Measurements from ENCODE around the gene PACRG. TPM values are rescaled to one million over a fixed set of nuclear protein-coding genes. Genes with fewer than 3 reads are reported as not detected.

The PACRG gene
- total RNA-seq, 1 experiment from 2014 or later, result not detected

DNA sequence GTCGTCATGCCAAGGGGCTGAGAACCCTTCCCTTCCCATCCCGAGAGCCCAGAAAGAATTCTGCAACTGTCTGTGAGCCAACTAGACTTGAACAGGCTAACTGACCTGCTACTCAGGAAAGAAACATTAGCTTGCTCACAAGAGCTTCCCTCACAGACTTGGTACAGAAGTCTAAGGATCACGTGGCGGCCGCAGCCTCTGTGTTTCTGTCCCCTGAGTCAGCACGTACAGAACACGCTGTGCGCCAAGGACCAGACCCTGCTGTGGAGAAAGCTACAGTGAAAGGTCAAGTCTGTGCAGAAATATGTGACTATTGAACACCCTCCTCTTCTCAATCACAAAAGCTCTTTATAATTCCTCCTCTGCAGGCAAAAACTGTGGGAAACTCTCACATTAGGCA is 535.4 kb downstream of the PACRG start:
- 0 out of 2 replicates have a peak, but pooled peaks cover 3% of the 10 kb centered on the region for H3K27me3 ChIP-seq

DNA sequence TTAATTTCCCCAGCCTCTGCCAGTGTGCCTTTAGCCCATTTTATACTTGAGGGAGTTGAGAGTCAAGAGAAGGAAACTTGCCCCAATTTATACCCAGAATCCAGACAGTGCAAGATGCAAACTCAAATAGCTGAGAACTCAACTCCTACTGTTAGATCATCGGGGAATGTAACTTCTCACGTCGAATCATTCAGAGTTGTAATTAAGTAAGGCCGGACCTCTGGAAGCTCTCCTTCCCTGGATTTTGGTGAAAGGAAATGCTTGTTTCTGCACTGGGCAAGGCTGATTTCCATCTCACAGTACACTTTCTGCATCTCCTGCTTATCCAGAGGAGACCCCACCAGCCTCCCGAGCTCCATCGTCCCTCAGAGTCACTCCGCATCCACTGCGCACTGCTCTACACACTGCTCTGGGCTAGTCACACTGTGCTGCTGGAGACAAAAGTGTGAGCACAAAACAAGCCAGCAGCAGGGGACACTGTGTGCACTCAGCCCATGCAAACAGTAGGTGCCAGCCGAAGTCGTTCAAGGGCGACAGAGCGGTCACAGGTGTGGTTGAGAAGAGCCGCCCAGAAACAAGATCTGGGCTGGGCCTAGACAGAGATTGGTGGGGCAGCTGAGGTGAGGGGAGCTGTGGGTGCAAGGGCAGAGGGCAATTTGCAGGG is 536.4 kb downstream of the PACRG start:
- no peak for DNase-seq
- Histone ChIP-seq H3K4me3 (no peak overlapping the region), H3K27me3 (0 out of 2 replicates have a peak, but pooled peaks cover 3% of the 10 kb centered on the region), H3K4me1 (no peaks in the 10 kb centered on the region), H3K9me3 (replicated peaks) (no peaks in the 10 kb centered on the region), H3K27ac (no peak overlapping the region), H3K36me3 (no peaks in the 10 kb centered on the region)

More for the DNA sequence above, 535.4 kb downstream of the PACRG start:
- no peaks in the 10 kb centered on the region for H3K36me3 ChIP-seq
- H3K4me1 ChIP-seq, result no peaks in the 10 kb centered on the region
- H3K4me3 ChIP-seq, result no peak overlapping the region
- no peak overlapping the region for H3K27ac ChIP-seq
- H3K9me3 ChIP-seq (replicated peaks), result no peaks in the 10 kb centered on the region
- DNase-seq, result no peak

DNA sequence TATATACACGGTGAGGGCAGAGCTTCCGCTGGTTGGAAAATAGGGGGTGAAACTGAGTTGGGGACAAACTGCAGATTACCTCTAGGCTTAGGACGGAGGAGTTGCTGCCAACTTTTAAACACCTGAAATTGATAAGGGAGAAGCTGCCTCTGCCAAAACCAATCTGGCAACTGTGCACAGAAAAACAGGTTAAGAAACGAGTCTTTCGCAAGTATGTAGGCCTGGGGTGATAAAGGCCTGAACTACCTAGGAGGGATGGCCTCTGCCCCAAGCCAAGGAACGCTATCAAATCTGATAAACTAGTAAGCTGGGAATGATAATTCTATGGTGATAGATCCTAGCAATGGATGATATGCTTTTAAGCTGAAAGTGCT is 536.9 kb downstream of the PACRG start:
- H3K9me3 ChIP-seq (replicated peaks), result no peaks in the 10 kb centered on the region
- DNase-seq, result no peak
- H3K27me3 ChIP-seq, result 0 out of 2 replicates have a peak, but pooled peaks cover 3% of the 10 kb centered on the region
- H3K4me1 ChIP-seq, result no peaks in the 10 kb centered on the region
- H3K36me3 ChIP-seq, result no peaks in the 10 kb centered on the region
- H3K4me3 ChIP-seq, result no peak overlapping the region
- no peak overlapping the region for H3K27ac ChIP-seq

DNA sequence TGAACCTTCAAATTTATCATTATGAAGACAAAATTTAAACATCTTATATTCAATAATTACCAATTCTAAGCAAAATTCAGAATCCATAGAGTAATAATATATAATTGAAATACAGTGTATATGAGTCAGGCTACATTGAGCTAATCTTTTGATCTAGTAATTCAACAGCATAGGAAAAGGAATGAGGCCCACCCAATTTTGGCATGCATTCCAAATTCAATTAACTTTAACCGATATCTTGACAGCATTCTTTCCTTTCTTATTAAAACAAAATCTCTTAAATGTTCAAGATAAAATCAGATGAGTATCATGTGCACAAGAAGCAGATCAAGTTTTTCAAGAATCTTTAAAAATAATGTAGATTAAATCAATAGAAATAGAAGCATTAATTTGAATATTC is 553.9 kb downstream of the PACRG start:
- no peaks in the 10 kb centered on the region for H3K36me3 ChIP-seq
- DNase-seq, result no peak
- H3K4me3 ChIP-seq, result no peak overlapping the region
- no peaks in the 10 kb centered on the region for H3K27me3 ChIP-seq
- no peaks in the 10 kb centered on the region for H3K9me3 ChIP-seq (replicated peaks)
- H3K27ac ChIP-seq, result no peak overlapping the region
- peaks cover 11% of the 10 kb centered on the region for H3K4me1 ChIP-seq

DNA sequence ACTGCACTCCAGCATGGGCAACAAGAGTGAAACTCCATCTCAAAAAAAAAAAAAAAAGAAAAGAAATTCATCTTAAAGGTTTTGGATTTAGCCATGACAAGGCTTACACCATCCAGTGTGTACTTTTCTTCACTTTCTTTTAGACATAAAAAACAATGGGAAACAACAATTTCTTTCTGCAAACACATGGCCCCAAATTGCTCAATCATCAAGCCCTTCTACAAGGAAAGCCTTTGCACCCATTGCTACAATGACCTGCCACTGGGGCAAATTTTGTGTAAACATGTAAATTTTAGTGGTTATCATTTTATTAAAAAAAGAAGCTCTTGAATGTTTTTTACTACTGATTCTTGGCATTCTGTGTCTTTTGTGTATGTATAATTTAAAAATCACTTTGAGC is 554.9 kb downstream of the PACRG start:
- Histone ChIP-seq H3K9me3 (replicated peaks) (no peaks in the 10 kb centered on the region), H3K36me3 (no peaks in the 10 kb centered on the region), H3K4me3 (no peak overlapping the region), H3K4me1 (peaks cover 11% of the 10 kb centered on the region), H3K27ac (no peak overlapping the region), H3K27me3 (no peaks in the 10 kb centered on the region)
- DNase-seq, result no peak

DNA sequence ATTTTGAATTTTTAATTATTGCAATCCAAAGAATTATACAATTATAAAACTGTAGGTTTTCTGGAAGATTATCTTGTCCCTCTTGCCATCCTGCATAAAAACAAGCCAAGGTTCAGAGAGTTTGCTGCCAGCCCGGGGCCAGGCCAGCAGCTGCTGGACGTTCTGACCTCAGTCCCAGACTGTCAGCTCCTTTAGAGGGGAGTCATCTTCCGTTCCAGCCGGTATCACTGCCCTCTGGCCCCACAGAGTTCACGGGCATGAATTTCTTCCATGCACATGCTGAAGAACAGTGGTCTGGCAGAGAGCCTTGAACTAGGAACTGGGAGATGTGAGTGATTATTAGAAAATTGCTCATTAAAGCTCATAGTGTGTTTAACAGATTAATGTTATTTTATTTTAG is 556.4 kb downstream of the PACRG start:
- DNase-seq, result peak; percentile 44 to 47
- no peaks in the 10 kb centered on the region for H3K27me3 ChIP-seq
- no peaks in the 10 kb centered on the region for H3K9me3 ChIP-seq (replicated peaks)
- no peak overlapping the region for H3K4me3 ChIP-seq
- no peak overlapping the region for H3K27ac ChIP-seq
- H3K4me1 ChIP-seq, result peaks cover 11% of the 10 kb centered on the region
- H3K36me3 ChIP-seq, result no peaks in the 10 kb centered on the region

DNA sequence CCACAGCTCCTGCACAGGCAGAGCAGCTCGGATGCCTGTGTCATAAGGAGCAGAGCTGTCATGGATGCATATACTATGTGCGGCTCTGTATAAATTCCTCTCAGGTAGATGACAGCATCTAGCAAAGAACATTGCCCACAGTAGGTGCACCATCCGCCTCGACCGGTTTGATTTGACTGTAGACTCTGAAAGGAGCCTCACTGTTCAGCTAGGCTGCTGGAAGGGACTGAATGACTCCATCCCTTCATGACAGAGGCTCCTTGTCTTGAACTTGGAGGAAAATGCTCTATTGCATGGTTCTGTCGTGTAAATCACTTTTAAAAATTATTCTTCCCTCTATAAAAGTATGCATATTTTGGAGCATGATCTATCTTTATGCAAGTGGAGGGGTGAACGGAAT is 557.9 kb downstream of the PACRG start:
- H3K27ac ChIP-seq, result no peak overlapping the region
- peaks cover 11% of the 10 kb centered on the region for H3K4me1 ChIP-seq
- no peak overlapping the region for H3K4me3 ChIP-seq
- DNase-seq, result no peak
- H3K36me3 ChIP-seq, result no peaks in the 10 kb centered on the region
- H3K9me3 ChIP-seq (replicated peaks), result no peaks in the 10 kb centered on the region
- H3K27me3 ChIP-seq, result no peaks in the 10 kb centered on the region

DNA sequence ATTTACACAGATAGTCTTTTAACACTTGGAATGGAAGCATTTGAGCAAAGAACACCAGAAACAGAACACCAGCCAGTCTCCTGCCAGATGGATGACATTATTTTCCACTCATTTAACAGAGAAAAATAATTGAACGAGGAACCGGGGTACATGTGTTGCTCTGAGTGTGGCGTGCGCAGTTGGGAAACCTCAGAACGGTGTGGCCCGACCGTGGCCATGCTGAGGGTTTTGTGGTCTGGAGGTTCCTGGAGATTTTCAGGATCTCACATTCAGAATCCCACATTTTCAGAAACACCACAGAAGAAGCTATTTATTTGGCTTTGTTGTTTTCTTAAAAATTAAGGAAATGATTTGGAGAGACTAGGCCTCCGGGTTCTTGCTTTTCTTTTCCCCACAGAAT is 559.9 kb downstream of the PACRG start:
- no peaks in the 10 kb centered on the region for H3K9me3 ChIP-seq (replicated peaks)
- DNase-seq, result no peak
- peaks cover 4% of the 10 kb centered on the region; the same call in 1 of the 2 replicates for H3K4me1 ChIP-seq
- no peaks in the 10 kb centered on the region for H3K27me3 ChIP-seq
- no peak overlapping the region for H3K27ac ChIP-seq
- no peaks in the 10 kb centered on the region for H3K36me3 ChIP-seq
- no peak overlapping the region for H3K4me3 ChIP-seq

DNA sequence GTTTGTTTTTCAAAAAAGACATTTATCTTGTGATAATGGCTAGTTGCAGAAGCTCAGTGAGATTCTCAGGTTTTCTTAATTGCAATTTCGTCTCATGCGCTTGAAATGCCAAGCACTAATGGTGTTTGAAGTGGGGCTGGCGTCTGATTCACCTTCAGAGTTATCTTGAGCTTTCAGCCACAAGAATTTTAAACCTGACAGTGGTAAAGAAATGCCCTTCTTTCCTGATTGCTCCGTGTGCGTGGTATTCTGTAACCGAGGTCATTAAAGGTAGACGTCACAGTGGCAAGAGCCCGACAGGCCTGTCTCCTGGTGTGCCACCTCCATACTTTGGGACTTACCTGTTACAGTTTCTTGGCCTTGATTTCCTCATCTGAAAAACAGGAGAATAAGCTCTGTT is 560.3 kb downstream of the PACRG start:
- no peak overlapping the region for H3K4me3 ChIP-seq
- no peak for DNase-seq
- H3K4me1 ChIP-seq, result peaks cover 6% of the 10 kb centered on the region

DNA sequence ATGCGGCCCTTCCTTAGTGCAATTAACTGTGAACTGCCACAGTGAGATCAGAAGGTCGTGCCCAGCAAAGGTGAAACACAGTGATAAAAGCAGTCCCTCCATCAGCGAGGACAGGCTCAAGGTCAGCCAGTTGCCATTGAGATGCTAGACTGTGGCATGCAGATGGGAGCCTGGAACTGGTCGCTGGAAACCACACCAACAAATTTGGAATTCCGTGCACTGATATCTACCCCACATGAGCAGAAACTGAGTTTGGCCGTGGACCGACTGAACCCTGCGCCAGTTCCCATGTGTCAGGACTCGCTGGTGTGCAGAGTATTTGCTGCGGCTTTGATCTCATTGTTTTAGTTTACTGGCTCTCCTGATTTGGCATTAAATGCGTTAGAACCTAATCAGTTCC is 561.1 kb downstream of the PACRG start:
- H3K4me1 ChIP-seq, result peaks cover 13% of the 10 kb centered on the region
- no peaks in the 10 kb centered on the region for H3K9me3 ChIP-seq (replicated peaks)
- no peak for DNase-seq
- H3K4me3 ChIP-seq, result no peak overlapping the region
- H3K27ac ChIP-seq, result no peak overlapping the region
- H3K27me3 ChIP-seq, result no peaks in the 10 kb centered on the region
- no peaks in the 10 kb centered on the region for H3K36me3 ChIP-seq

More for the DNA sequence above, 560.3 kb downstream of the PACRG start:
- H3K27me3 ChIP-seq, result no peaks in the 10 kb centered on the region
- no peaks in the 10 kb centered on the region for H3K36me3 ChIP-seq
- no peak overlapping the region for H3K27ac ChIP-seq
- H3K9me3 ChIP-seq (replicated peaks), result no peaks in the 10 kb centered on the region

DNA sequence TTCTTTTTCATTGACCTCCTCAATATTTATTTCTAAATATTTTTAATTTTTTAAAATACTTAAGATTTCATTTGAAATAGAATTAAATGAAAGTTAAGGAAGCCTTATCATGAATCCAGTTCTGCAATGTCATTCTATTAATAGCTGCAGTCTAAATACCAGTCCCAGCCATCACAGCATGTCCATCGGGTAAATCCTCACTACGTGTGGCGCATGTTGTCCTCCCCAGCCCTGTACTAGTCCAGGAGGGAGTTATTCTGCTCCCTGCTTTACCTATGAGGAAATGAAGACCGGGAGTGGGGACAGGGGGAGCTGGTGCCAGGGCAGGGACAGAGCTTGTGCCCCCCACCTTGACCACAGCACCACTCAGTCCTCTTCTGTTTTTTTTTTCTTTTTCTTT is 561.7 kb downstream of the PACRG start:
- no peaks in the 10 kb centered on the region for H3K36me3 ChIP-seq
- H3K27ac ChIP-seq, result no peak overlapping the region
- peaks cover 14% of the 10 kb centered on the region for H3K4me1 ChIP-seq
- H3K27me3 ChIP-seq, result no peaks in the 10 kb centered on the region
- no peaks in the 10 kb centered on the region for H3K9me3 ChIP-seq (replicated peaks)
- no peak overlapping the region for H3K4me3 ChIP-seq
- DNase-seq, result no peak

DNA sequence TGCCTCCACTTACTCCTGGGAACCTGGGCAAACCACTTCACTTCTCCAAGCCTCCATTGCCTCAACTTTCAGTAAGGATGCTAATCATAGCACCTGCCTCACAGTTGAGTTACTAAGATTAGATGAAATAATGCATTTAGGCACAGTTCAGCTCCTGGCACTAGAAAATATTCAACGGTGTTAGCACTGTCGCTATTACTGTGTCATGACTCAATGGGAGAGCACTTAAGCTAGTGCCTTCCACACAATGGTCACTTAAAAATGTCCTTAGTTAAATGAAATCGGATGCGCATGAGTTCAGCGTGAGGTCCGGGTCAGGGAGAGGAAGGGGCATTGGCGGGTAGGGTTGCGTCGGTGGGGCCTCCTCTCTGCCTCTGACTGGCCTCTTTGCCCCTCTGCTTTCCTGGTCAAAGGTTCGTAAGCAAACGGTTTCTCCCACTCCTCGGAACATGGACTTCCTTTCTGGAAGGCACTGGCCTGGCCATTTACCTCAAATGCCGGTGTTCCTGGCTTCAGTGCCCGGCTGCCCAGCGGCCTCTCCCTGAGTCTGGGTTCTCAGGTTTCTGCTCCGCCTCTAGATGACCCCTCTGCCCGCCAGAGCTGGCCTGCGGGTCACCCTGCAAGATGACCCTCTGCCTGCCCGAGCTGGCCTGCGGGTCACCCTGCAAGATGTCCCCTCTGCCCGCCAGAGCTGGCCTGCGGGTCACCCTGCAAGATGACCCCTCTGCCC is 562.9 kb downstream of the PACRG start:
- Histone ChIP-seq H3K4me1 (peaks cover 19% of the 10 kb centered on the region), H3K36me3 (no peaks in the 10 kb centered on the region), H3K9me3 (replicated peaks) (no peaks in the 10 kb centered on the region), H3K27me3 (no peaks in the 10 kb centered on the region), H3K4me3 (no peak overlapping the region), H3K27ac (no peak overlapping the region)
- no peak for DNase-seq

DNA sequence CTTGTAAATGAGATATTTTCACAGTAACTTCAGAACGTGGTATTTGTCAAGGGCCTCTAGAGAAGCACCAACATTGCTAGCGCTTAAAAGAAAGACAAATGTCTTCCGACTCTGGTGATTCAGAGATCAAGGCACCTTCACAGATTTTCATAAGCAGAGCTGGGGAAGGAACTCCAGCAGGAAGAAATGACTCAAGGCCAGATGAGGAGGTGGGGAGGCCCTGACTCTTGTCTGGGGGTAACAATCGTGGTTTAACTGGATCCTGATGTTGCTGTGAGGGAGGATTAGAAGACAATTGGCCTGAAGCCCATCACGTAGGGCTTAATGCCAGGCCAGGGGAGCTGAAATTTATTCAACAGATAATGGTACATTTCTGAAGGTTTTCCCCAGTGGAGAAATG is 563.8 kb downstream of the PACRG start:
- Histone ChIP-seq H3K4me3 (no peak overlapping the region), H3K9me3 (replicated peaks) (no peaks in the 10 kb centered on the region), H3K4me1 (peaks cover 21% of the 10 kb centered on the region), H3K27me3 (no peaks in the 10 kb centered on the region), H3K27ac (no peak overlapping the region), H3K36me3 (no peaks in the 10 kb centered on the region)
- DNase-seq, result no peak

DNA sequence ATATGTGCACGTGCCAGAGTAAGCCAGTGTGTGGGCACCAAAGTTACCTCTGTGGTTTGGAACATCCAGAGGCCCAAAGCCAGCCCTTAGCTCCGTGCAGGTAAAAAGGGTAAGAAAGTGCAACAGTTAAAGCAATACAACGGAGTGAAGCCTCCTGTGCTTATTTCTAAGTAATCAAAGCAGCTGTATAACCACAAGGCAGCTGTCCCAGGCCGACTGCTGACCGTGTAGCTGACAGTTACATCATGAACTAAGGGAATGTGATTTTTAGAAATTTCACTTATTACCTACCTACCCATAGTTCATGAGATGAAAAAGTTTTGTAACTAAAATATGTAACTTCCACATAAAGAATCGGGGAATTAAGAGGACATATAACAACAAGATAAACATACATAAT is 565.5 kb downstream of the PACRG start:
- peak; percentile 76 to 83 for DNase-seq

DNA sequence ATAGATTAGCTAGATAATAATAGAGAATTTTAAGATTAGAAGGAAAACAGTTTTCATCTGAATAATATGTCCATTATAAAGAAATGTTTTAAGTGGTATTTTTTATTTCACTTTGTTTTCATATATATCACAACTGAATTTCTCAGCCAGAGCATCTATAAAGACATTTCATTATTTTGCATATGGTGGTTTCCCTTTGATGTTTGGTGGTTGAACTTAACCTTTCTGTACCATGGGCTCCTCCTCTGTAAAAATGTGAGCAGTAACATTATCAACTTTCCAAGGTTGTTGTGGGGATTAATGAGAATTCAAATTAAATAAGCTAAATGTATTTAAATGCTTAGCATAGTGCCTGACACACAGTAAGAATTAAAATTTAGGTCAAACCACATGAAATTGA is 567.0 kb downstream of the PACRG start:
- Histone ChIP-seq H3K36me3 (no peaks in the 10 kb centered on the region), H3K4me3 (no peak overlapping the region), H3K27me3 (no peaks in the 10 kb centered on the region), H3K9me3 (replicated peaks) (no peaks in the 10 kb centered on the region), H3K4me1 (peaks cover 47% of the 10 kb centered on the region), H3K27ac (no peak overlapping the region)
- DNase-seq, result no peak

More for the DNA sequence above, 565.5 kb downstream of the PACRG start:
- H3K9me3 ChIP-seq (replicated peaks), result no peaks in the 10 kb centered on the region
- H3K27ac ChIP-seq, result peak overlapping the region; percentile 11
- no peaks in the 10 kb centered on the region for H3K36me3 ChIP-seq
- no peak overlapping the region for H3K4me3 ChIP-seq
- peaks cover 37% of the 10 kb centered on the region for H3K4me1 ChIP-seq
- H3K27me3 ChIP-seq, result no peaks in the 10 kb centered on the region
